A673 (cell line): Measurements from ENCODE around the gene NAALADL2.

Source experiments
- CTCF ChIP-seq: fragments of 300-800, 200-600 bp; sonication (generic); conservative IDR thresholded peaks from 2 replicates; pipeline ENCODE4 v1.5.1; 2017; ENCODE audit warnings: low read depth, mild to moderate bottlenecking, antibody characterized with exemption, low read length, moderate library complexity, mixed read lengths
- EZH2 ChIP-seq: fragments of 200-600 bp; sonication (generic); IDR thresholded peaks from 2 replicates; pipeline ENCODE4 v1.6.1; 2017; ENCODE audit warnings: borderline replicate concordance, low read depth, mild to moderate bottlenecking, mixed read lengths, antibody characterized with exemption, low read length; ENCODE audit not compliant: poor library complexity, severe bottlenecking

GRCh38 chr3:175729466-175729865, 870.3 kb downstream of the NAALADL2 start:
- no peak for TF ChIP-seq CTCF
- TF ChIP-seq EZH2 = no peak
